ENCODE results near the gene SIRT4.

The SIRT4 gene

DNA sequence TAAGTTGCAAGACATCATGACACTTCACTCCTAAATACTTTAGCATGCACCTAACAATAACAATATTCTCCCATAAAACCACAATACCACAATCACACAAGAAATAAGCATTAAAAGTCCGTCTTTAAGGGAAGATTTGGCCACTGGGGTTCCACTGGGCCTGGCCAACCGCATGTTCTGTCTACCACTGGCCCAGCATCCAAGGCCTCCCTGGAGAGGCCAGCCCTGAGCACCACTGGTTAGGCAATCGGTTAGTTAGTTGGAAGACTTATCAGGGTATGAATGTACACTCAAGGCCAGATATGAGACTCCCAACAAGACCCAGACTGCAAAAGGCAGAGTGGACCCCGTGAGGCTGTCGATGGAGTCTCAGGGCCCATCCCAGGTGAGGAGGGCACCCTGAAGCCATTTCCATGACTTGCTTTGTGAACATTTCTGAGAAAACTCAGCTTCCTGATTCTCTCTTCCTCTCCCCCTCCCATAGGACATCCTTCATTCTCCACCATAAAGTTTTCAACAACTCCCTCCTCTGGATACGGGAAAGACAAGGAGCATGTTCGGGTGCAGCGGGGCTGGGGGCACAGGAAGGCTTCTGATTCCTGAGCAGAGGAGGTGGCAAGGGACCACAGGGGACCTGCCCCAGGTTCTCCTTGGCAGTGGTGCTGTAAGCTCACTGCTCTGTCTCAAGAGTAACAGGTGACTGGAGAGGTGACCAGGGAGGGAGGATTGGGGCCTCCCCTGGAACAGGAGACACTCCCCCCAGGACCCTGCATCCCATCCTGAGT, 42.5 kb upstream of the SIRT4 start:
- TF ChIP-seq SP1 (IDR thresholded peaks at IDR 0.05) (no peak), L3MBTL2 (conservative IDR thresholded peaks at IDR 0.05) (no peak), SUZ12 (IDR thresholded peaks at IDR 0.05) (no peak), BHLHE40 (IDR thresholded peaks at IDR 0.05; ENCODE audit: borderline replicate concordance) (no peak), CTBP1 (IDR thresholded peaks at IDR 0.05; ENCODE audit: borderline replicate concordance) (no peak), LEF1 (IDR thresholded peaks at IDR 0.05; ENCODE audit: borderline replicate concordance) (no peak), FOXK2 (IDR thresholded peaks at IDR 0.05) (no peak), FOXM1 (IDR thresholded peaks at IDR 0.05; ENCODE audit: borderline replicate concordance) (no peak), FOXA1 (IDR thresholded peaks at IDR 0.05) (no peak)
- TF ChIP-seq, protein P1, sequence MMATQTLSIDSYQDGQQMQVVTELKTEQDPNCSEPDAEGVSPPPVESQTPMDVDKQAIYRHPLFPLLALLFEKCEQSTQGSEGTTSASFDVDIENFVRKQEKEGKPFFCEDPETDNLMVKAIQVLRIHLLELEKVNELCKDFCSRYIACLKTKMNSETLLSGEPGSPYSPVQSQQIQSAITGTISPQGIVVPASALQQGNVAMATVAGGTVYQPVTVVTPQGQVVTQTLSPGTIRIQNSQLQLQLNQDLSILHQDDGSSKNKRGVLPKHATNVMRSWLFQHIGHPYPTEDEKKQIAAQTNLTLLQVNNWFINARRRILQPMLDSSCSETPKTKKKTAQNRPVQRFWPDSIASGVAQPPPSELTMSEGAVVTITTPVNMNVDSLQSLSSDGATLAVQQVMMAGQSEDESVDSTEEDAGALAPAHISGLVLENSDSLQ (IDR thresholded peaks at IDR 0.05), result no peak
- no peak for DNase-seq (ENCODE audit: extremely low spot score)
- POLR2A ChIA-PET, result interaction anchor here (8.6 kb wide), 1 partner anchor 58 kb away, joined by 72 read pairs; the partner anchor contains the start of gene RPLP0
- CTCF ChIA-PET, result interaction anchor here (5.4 to 12.9 kb wide), 2 partner anchors 24 to 31 kb away, joined by 31 to 222 read pairs; no protein-coding TSS in a partner anchor

DNA sequence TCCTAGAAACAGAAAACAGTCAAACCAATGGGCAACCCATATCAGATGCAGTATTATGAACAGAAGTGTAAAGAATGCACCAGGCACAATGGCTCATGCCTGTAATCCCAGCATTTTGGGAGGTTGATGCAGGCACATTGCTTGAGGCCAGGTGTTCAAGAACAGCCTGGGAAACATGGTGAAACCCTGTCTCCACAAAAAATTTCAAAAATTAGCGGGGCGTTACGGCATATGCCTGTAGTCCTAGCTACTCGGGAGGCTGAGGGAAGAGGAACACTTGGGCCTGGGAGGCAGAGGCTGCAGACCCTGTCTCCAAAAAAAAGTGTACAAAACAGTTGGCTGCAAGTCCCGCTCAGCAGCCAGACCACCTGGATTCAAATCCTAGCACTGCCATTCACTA, 41.5 kb upstream of the SIRT4 start:
- no peak for DNase-seq (ENCODE audit: extremely low spot score)
- ChIA-PET POLR2A (interaction anchor here (8.3 to 9.4 kb wide), 3 partner anchors 31 to 59 kb away, joined by 72 to 139 read pairs (median 115); partner anchors contain the start of genes RNU4-1, RNU4-2 and RPLP0), CTCF (interaction anchor here (5.4 to 12.9 kb wide), 2 partner anchors 25 to 32 kb away, joined by 31 to 222 read pairs; no protein-coding TSS in a partner anchor)
- TF ChIP-seq HDGF (IDR thresholded peaks at IDR 0.05; ENCODE audit: borderline replicate concordance) (no peak), TARDBP (IDR thresholded peaks at IDR 0.05) (no peak), ELF4 (IDR thresholded peaks at IDR 0.05) (no peak), BHLHE40 (IDR thresholded peaks at IDR 0.05; ENCODE audit: borderline replicate concordance) (no peak), FOXM1 (IDR thresholded peaks at IDR 0.05; ENCODE audit: borderline replicate concordance) (no peak), CTBP1 (IDR thresholded peaks at IDR 0.05; ENCODE audit: borderline replicate concordance) (no peak), LEF1 (IDR thresholded peaks at IDR 0.05; ENCODE audit: borderline replicate concordance) (no peak), SP1 (IDR thresholded peaks at IDR 0.05) (no peak), ARNT (IDR thresholded peaks at IDR 0.05) (no peak), ZNF384 (IDR thresholded peaks at IDR 0.05) (no peak)
- TF ChIP-seq, protein P1 (IDR thresholded peaks at IDR 0.05), result no peak

DNA sequence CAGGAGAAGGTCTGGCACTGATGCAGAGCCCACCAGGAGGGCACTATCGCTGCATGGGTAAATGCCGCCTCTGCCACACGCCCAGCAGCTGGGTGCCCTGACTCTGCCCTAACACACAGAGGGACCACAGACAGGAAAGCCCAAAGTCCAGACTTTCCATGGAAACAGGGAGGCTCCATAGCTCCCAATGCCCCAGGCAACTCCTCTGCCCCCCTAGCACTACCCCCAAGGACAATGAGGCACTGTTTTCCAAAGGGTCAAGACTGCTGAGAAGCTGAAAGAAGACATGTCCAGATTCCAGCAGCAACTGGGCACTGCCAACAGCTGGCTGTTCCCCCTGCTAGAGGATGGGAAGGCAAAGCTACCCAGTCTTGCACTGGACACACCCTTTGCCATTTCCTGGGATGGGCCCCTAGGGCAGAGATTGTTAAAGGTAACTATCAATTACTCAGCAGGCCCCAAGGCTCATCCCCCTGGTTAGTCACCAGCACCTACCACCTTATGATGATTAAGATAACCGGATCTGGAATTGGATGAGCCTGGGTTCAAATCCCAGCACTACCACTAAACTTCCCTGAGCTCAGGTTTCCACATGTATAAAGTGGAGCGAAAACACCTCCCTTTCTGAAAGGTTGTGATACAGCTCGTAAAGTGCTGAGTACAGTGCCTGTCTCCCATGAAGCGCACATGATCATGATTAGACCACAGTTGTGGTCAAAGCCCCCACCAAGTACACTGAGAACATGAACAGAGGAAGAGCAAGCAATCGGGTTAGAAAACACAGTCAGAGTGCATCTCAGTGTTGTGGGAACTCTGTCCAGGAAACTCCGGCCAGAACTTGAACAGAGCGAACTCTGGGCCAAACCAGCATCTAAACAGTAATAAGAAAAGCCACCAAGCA, 39.9 kb upstream of the SIRT4 start:
- TF ChIP-seq ZNF384 (IDR thresholded peaks at IDR 0.05), result no peak
- TF ChIP-seq, protein P1 (IDR thresholded peaks at IDR 0.05), result no peak
- TF ChIP-seq CTBP1 (IDR thresholded peaks at IDR 0.05; ENCODE audit: borderline replicate concordance), result no peak
- TF ChIP-seq FOXA1 (IDR thresholded peaks at IDR 0.05), result no peak
- no peak for TF ChIP-seq ARNT (IDR thresholded peaks at IDR 0.05)
- no peak for TF ChIP-seq SUZ12 (IDR thresholded peaks at IDR 0.05)
- no peak for TF ChIP-seq HDGF (IDR thresholded peaks at IDR 0.05; ENCODE audit: borderline replicate concordance)
- no peak for TF ChIP-seq FOXK2 (IDR thresholded peaks at IDR 0.05)
- TF ChIP-seq FOXM1 (IDR thresholded peaks at IDR 0.05; ENCODE audit: borderline replicate concordance), result no peak
- TF ChIP-seq TARDBP (IDR thresholded peaks at IDR 0.05), result no peak
- TF ChIP-seq NFRKB (IDR thresholded peaks at IDR 0.05), result no peak
- TF ChIP-seq BHLHE40 (IDR thresholded peaks at IDR 0.05; ENCODE audit: borderline replicate concordance), result no peak
- no peak for DNase-seq (ENCODE audit: extremely low spot score)
- CTCF ChIA-PET, result interaction anchor here (0.6 to 12.9 kb wide), 6 partner anchors 12 to 128 kb away, joined by 3 to 222 read pairs (median 4); partner anchors contain the start of gene SIRT4
- POLR2A ChIA-PET, result interaction anchor here (1.5 to 9.4 kb wide), 4 partner anchors 9 to 61 kb away, joined by 7 to 139 read pairs (median 94); partner anchors contain the start of genes RNU4-1, RNU4-2 and RPLP0

DNA sequence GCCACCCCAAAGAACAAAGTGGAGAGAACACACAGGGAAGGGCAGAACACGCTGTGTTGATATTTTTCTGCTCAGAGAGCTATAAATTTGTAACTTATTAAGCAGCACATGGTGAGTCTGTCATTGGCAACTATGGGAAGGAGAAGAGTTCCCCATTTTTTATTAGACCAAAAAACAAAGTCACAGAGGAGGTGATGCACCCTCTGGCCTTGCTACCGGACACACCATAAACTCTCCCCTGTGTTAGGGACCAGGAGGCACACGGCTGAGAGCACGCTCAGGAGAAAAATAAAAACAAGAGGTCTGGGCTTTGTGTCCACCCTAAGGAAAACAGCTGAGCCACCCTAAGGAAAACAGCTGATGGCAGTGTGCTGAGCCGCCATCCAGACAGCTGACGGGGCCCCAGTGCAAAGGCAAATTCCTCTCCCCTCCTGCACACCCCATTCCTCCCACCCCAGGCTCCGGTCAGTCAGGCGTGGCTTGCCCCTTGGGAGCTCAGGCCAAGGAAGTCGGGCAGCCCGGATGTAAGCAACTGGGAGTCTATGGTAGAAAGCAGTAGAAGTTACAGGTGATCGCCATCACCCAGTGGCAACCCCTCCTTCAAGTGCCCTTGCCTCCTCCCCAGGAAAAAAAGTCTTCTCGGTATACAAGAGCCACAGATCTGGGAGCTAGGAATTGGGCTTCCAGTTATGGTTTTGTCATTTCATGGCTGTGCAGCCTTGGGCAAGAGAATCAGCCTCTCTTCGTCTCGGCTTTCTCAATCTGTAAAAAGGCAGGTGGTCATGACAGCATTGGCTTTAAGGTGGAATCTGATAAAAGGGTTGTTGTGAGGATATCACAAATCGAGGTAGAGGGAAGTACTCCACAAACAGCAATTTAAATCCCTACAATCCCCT, 39.0 kb upstream of the SIRT4 start:
- POLR2A ChIA-PET, result interaction anchor here (1.1 to 9.4 kb wide), 5 partner anchors 9 to 62 kb away, joined by 3 to 139 read pairs (median 72); partner anchors contain the start of genes RNU4-1, RNU4-2 and RPLP0
- DNase-seq (ENCODE audit: extremely low spot score), result no peak
- no peak for TF ChIP-seq CTBP1 (IDR thresholded peaks at IDR 0.05; ENCODE audit: borderline replicate concordance)
- TF ChIP-seq LEF1 (IDR thresholded peaks at IDR 0.05; ENCODE audit: borderline replicate concordance), result no peak
- TF ChIP-seq, protein P1 (IDR thresholded peaks at IDR 0.05), result no peak
- no peak for TF ChIP-seq FOXM1 (IDR thresholded peaks at IDR 0.05; ENCODE audit: borderline replicate concordance)
- TF ChIP-seq ZNF384 (IDR thresholded peaks at IDR 0.05), result no peak
- no peak for TF ChIP-seq TARDBP (IDR thresholded peaks at IDR 0.05)
- TF ChIP-seq SUZ12 (IDR thresholded peaks at IDR 0.05), result no peak
- no peak for TF ChIP-seq SP1 (IDR thresholded peaks at IDR 0.05)

More for the DNA sequence above, 39.0 kb upstream of the SIRT4 start:
- CTCF ChIA-PET, result interaction anchor here (0.6 to 12.9 kb wide), 5 partner anchors 26 to 129 kb away, joined by 3 to 222 read pairs (median 5); partner anchors contain the start of gene SIRT4

Data from HEK293T (cell line).